GM10248 (cell line): ENCODE results near the gene GDF15.
A peak's percentile ranks its signal among the peaks of the same experiment; 100 is the strongest.
"Not testable (repeated sequence)": the region's sequence is repeated elsewhere in the genome, so short reads cannot be mapped to it uniquely, and the experiment has no call there.

Experiments used
- CTCF ChIA-PET: fragments of 300-600 bp; sonication (Branson Sonifier 250); formaldehyde crosslinking; extraction: SDS; loops from one replicate; lab custom pipeline; 2021; ENCODE audit warnings: antibody characterized with exemption; lab: Yijun Ruan, JAX
- POLR2A ChIA-PET: fragments of 350-650 bp; sonication (Branson Sonifier 250); formaldehyde crosslinking; extraction: SDS; loops from one replicate; lab custom pipeline; 2020; ENCODE audit warnings: antibody characterized with exemption; lab: Yijun Ruan, JAX
- DNase-seq: peaks from one replicate; pipeline ENCODE4 v3.0.0; 2012; ENCODE audit errors: extremely low spot score
- CTCF ChIP-seq: IDR thresholded peaks from 2 replicates; pipeline ENCODE4 v1.5.1; 2012; ENCODE audit warnings: mild to moderate bottlenecking, low read depth; ENCODE audit errors: extremely low read depth, missing control alignments, control extremely low read depth

GDF15 gene

GRCh38 chr19:18401580-18402112, 15.7 kb downstream of the GDF15 start:
- CTCF ChIA-PET: interaction anchor here (0.9 to 23.3 kb wide), 9 partner anchors 12 to 171 kb away, joined by 3 to 380 read pairs (median 4); partner anchors contain the start of genes GDF15 and SSBP4
- POLR2A ChIA-PET: interaction anchor here (0.5 to 1.1 kb wide), 3 partner anchors 14 to 125 kb away, joined by 3 to 6 read pairs (median 4); partner anchors contain the start of gene JUND
- TF ChIP-seq CTCF: peak; percentile 39
- DNase-seq: peak; percentile 69

- DNase-seq: not testable (repeated sequence)
- ChIA-PET POLR2A (interaction anchor here (0.9 kb wide), 1 partner anchor 122 kb away, joined by 3 read pairs; no protein-coding TSS in a partner anchor), CTCF (interaction anchor here (1.2 to 23.3 kb wide), 3 partner anchors 13 to 172 kb away, joined by 4 to 380 read pairs (median 181); partner anchors contain the start of genes GDF15 and SSBP4)
Observed at GRCh38 chr19:18402455-18403248, 16.7 kb downstream of the GDF15 start.

- DNase-seq, POLR2A ChIA-PET: not testable (repeated sequence)
- CTCF ChIA-PET: interaction anchor here (1.2 to 12.4 kb wide), 2 partner anchors 9 to 16 kb away, joined by 4 to 181 read pairs; partner anchors contain the start of gene GDF15
Observed at GRCh38 chr19:18405754-18406153, 19.8 kb downstream of the GDF15 start.

GRCh38 chr19:18406749-18407148, 20.8 kb downstream of the GDF15 start:
- ChIA-PET CTCF (interaction anchor here (1.2 to 12.4 kb wide), 2 partner anchors 8 to 17 kb away, joined by 4 to 181 read pairs; partner anchors contain the start of gene GDF15), POLR2A (no interaction called here)
- no peak for TF ChIP-seq CTCF
- DNase-seq: no peak

GRCh38 chr19:18408053-18408476, 22.1 kb downstream of the GDF15 start:
- ChIA-PET POLR2A (no interaction called here), CTCF (no interaction called here)
- peak; percentile 82 for DNase-seq
- peak; percentile 52 for TF ChIP-seq CTCF

- POLR2A ChIA-PET: interaction anchor here (5.6 kb wide), 1 partner anchor 133 kb away, joined by 43 read pairs; the partner anchor contains the start of gene JUND
- no peak for DNase-seq
- no peak for TF ChIP-seq CTCF
- CTCF ChIA-PET: interaction anchor here (1.5 to 16.0 kb wide), 8 partner anchors 21 to 204 kb away, joined by 4 to 380 read pairs (median 32); partner anchors contain the start of genes GDF15, JUND, LRRC25 and LSM4
Observed at GRCh38 chr19:18412610-18413239, 26.8 kb downstream of the GDF15 start.
